ENCODE data around the gene MEGF6. TPM values are rescaled to one million over a fixed set of nuclear protein-coding genes. Genes with fewer than 3 reads are reported as not detected.

The MEGF6 gene
- total RNA-seq, 2 experiments from 2014 or later: 1.7 to 2.5 TPM

GRCh38 chr1:3463408-3463863, 147.9 kb downstream of the MEGF6 start:
- Mint-ChIP-seq H3K4me1 (no peaks in the 10 kb centered on the region), H3K27ac (no peak overlapping the region), H3K27me3 (no peaks in the 10 kb centered on the region), H3K36me3 (no peaks in the 10 kb centered on the region), H3K4me3 (no peak overlapping the region), H3K9me3 (no peaks in the 10 kb centered on the region)
- DNase-seq: no peak

GRCh38 chr1:3463013-3463385, 148.3 kb downstream of the MEGF6 start:
- H3K27ac Mint-ChIP-seq: no peak overlapping the region

GRCh38 chr1:3462356-3463012, 148.8 kb downstream of the MEGF6 start:
- H3K27me3 Mint-ChIP-seq: no peaks in the 10 kb centered on the region
- H3K4me3 Mint-ChIP-seq: no peak overlapping the region
- no peak overlapping the region for H3K27ac Mint-ChIP-seq
- no peaks in the 10 kb centered on the region for H3K36me3 Mint-ChIP-seq
- DNase-seq: no peak
- H3K4me1 Mint-ChIP-seq: no peaks in the 10 kb centered on the region
- H3K9me3 Mint-ChIP-seq: no peaks in the 10 kb centered on the region

More at GRCh38 chr1:3463013-3463385, 148.3 kb downstream of the MEGF6 start:
- Mint-ChIP-seq H3K27me3 (no peaks in the 10 kb centered on the region), H3K36me3 (no peaks in the 10 kb centered on the region), H3K4me3 (no peak overlapping the region), H3K9me3 (no peaks in the 10 kb centered on the region), H3K4me1 (no peaks in the 10 kb centered on the region)
- DNase-seq: no peak

GRCh38 chr1:3461934-3462275, 149.4 kb downstream of the MEGF6 start:
- H3K27me3 Mint-ChIP-seq: no peaks in the 10 kb centered on the region
- H3K9me3 Mint-ChIP-seq: no peaks in the 10 kb centered on the region
- H3K4me1 Mint-ChIP-seq: no peaks in the 10 kb centered on the region
- no peaks in the 10 kb centered on the region for H3K36me3 Mint-ChIP-seq
- no peak overlapping the region for H3K4me3 Mint-ChIP-seq
- no peak for DNase-seq
- no peak overlapping the region for H3K27ac Mint-ChIP-seq

- no peaks in the 10 kb centered on the region for H3K9me3 Mint-ChIP-seq
- no peaks in the 10 kb centered on the region for H3K4me1 Mint-ChIP-seq
- H3K27ac Mint-ChIP-seq: no peak overlapping the region
- no peak overlapping the region for H3K4me3 Mint-ChIP-seq
- H3K27me3 Mint-ChIP-seq: no peaks in the 10 kb centered on the region
- no peaks in the 10 kb centered on the region for H3K36me3 Mint-ChIP-seq
- no peak for DNase-seq
Observed at GRCh38 chr1:3461238-3461933, 149.9 kb downstream of the MEGF6 start.

- H3K36me3 Mint-ChIP-seq: no peaks in the 10 kb centered on the region
- no peak overlapping the region for H3K27ac Mint-ChIP-seq
- H3K27me3 Mint-ChIP-seq: peaks cover 1% of the 10 kb centered on the region
- H3K9me3 Mint-ChIP-seq: no peaks in the 10 kb centered on the region
- no peak overlapping the region for H3K4me3 Mint-ChIP-seq
- DNase-seq: no peak
- H3K4me1 Mint-ChIP-seq: no peaks in the 10 kb centered on the region
Observed at GRCh38 chr1:3460672-3461131, 150.6 kb downstream of the MEGF6 start.

- Mint-ChIP-seq H3K9me3 (no peaks in the 10 kb centered on the region), H3K27ac (no peak overlapping the region), H3K4me1 (no peaks in the 10 kb centered on the region), H3K27me3 (peaks cover 4% of the 10 kb centered on the region), H3K36me3 (no peaks in the 10 kb centered on the region), H3K4me3 (no peak overlapping the region)
- no peak for DNase-seq
Observed at GRCh38 chr1:3459940-3460671, 151.2 kb downstream of the MEGF6 start.

GRCh38 chr1:3459051-3459908, 152.0 kb downstream of the MEGF6 start:
- Mint-ChIP-seq H3K9me3 (no peaks in the 10 kb centered on the region), H3K27me3 (peaks cover 4% of the 10 kb centered on the region), H3K4me3 (no peak overlapping the region), H3K36me3 (no peaks in the 10 kb centered on the region), H3K27ac (no peak overlapping the region), H3K4me1 (no peaks in the 10 kb centered on the region)
- no peak for DNase-seq

- no peak overlapping the region for H3K4me3 Mint-ChIP-seq
- peaks cover 1% of the 10 kb centered on the region for H3K4me1 Mint-ChIP-seq
- H3K9me3 Mint-ChIP-seq: no peaks in the 10 kb centered on the region
- no peaks in the 10 kb centered on the region for H3K36me3 Mint-ChIP-seq
- H3K27ac Mint-ChIP-seq: no peak overlapping the region
- H3K27me3 Mint-ChIP-seq: peaks cover 5% of the 10 kb centered on the region
- no peak for DNase-seq
Observed at GRCh38 chr1:3457910-3458883, 153.1 kb downstream of the MEGF6 start.

GRCh38 chr1:3456964-3457909, 154.1 kb downstream of the MEGF6 start:
- no peaks in the 10 kb centered on the region for H3K36me3 Mint-ChIP-seq
- H3K27ac Mint-ChIP-seq: no peak overlapping the region
- no peaks in the 10 kb centered on the region for H3K9me3 Mint-ChIP-seq
- DNase-seq: no peak
- peaks cover 2% of the 10 kb centered on the region for H3K4me1 Mint-ChIP-seq
- H3K4me3 Mint-ChIP-seq: no peak overlapping the region
- peaks cover 7% of the 10 kb centered on the region for H3K27me3 Mint-ChIP-seq

- DNase-seq: no peak
- no peaks in the 10 kb centered on the region for H3K9me3 Mint-ChIP-seq
- H3K27ac Mint-ChIP-seq: no peak overlapping the region
- H3K4me3 Mint-ChIP-seq: no peak overlapping the region
- no peaks in the 10 kb centered on the region for H3K36me3 Mint-ChIP-seq
- peaks cover 7% of the 10 kb centered on the region for H3K27me3 Mint-ChIP-seq
- H3K4me1 Mint-ChIP-seq: peaks cover 2% of the 10 kb centered on the region
Observed at GRCh38 chr1:3456449-3456963, 154.8 kb downstream of the MEGF6 start.

GRCh38 chr1:3455670-3456448, 155.4 kb downstream of the MEGF6 start:
- Mint-ChIP-seq H3K27ac (no peak overlapping the region), H3K36me3 (no peaks in the 10 kb centered on the region), H3K4me1 (peaks cover 2% of the 10 kb centered on the region), H3K27me3 (peaks cover 7% of the 10 kb centered on the region), H3K9me3 (no peaks in the 10 kb centered on the region), H3K4me3 (no peak overlapping the region)
- no peak for DNase-seq

Measured in activated naive CD8-positive, alpha-beta T cell treated with anti-CD3 and anti-CD28 coated beads for 36 hours (primary cell).